Loucy (cell line): ENCODE measurements around the gene MYBBP1A.

Source experiments
- H2AFZ ChIP-seq: fragments of 200-600 bp; sonication (generic); 2 replicates; pipeline ENCODE4 v1.6.0; 2016; ENCODE audit warnings: antibody characterized with exemption, mild to moderate bottlenecking, low read length, moderate library complexity
- H3F3A ChIP-seq: fragments of 200-600 bp; 2 replicates; pipeline ENCODE4 v1.6.0; 2016; ENCODE audit warnings: antibody characterized with exemption, low read depth, mild to moderate bottlenecking
- H3K27me3 ChIP-seq: fragments of 200-600 bp; sonication (generic); 2 replicates; pipeline ENCODE4 v1.6.1; 2014; ENCODE audit warnings: low read length, mild to moderate bottlenecking; ENCODE audit not compliant: insufficient read depth, poor library complexity, severe bottlenecking
- H3K36me3 ChIP-seq: fragments of 200-600 bp; sonication (generic); 2 replicates; pipeline ENCODE4 v1.6.1; 2016; ENCODE audit warnings: low read length; ENCODE audit not compliant: insufficient read depth
- H3K4me1 ChIP-seq: fragments of 200-600 bp; sonication (generic); 2 replicates; pipeline ENCODE4 v1.5.1; 2014; ENCODE audit warnings: low read length, mild to moderate bottlenecking; ENCODE audit not compliant: insufficient read depth, poor library complexity, severe bottlenecking
- H3K4me2 ChIP-seq: fragments of 200-600 bp; sonication (generic); 2 replicates; pipeline ENCODE4 v1.6.0; 2014; ENCODE audit warnings: antibody characterized with exemption, low read length, low read depth, mild to moderate bottlenecking; ENCODE audit not compliant: poor library complexity, severe bottlenecking
- H3K4me3 ChIP-seq: fragments of 200-600 bp; sonication (generic); 2 replicates; pipeline ENCODE4 v1.5.1; 2014; ENCODE audit warnings: low read length, mild to moderate bottlenecking, mixed read lengths; ENCODE audit not compliant: poor library complexity, severe bottlenecking
- H3K79me2 ChIP-seq: fragments of 200-600 bp; sonication (generic); 2 replicates; pipeline ENCODE4 v1.6.1; 2014; ENCODE audit warnings: low read length; ENCODE audit not compliant: insufficient read depth
- H3K9ac ChIP-seq: fragments of 200-600 bp; sonication (generic); 2 replicates; pipeline ENCODE4 v1.6.0; 2014; ENCODE audit warnings: mild to moderate bottlenecking, low read depth, low read length, moderate library complexity; ENCODE audit not compliant: poor library complexity, severe bottlenecking
- H3K9me2 ChIP-seq: fragments of 200-600 bp; sonication (generic); replicated peaks from 2 replicates; pipeline ENCODE4 v1.6.1; 2016; ENCODE audit warnings: low read depth, low read length, mixed read lengths
- H3K9me3 ChIP-seq: fragments of 200-600 bp; sonication (generic); 2 replicates; pipeline ENCODE4 v1.6.1; 2014; ENCODE audit warnings: mild to moderate bottlenecking, antibody characterized with exemption, low read length, low read depth; ENCODE audit not compliant: insufficient read depth
- H4K20me1 ChIP-seq: fragments of 200-600 bp; sonication (generic); 2 replicates; pipeline ENCODE4 v1.6.0; 2014; ENCODE audit warnings: antibody characterized with exemption, low read length, mild to moderate bottlenecking; ENCODE audit not compliant: insufficient read depth, poor library complexity, severe bottlenecking
- EZH2phosphoT487 ChIP-seq: fragments of 200-600 bp; IDR thresholded peaks from 2 replicates; pipeline ENCODE4 v1.6.1; 2018; ENCODE audit warnings: antibody characterized with exemption, mild to moderate bottlenecking, moderate library complexity, borderline replicate concordance
- TF ChIP-seq, protein P1 (sequence below): fragments of 200-600 bp; sonication (generic); conservative IDR thresholded peaks from 2 replicates; pipeline ENCODE4 v1.5.1; 2014; ENCODE audit warnings: mild to moderate bottlenecking, antibody characterized with exemption, low read length

MYBBP1A gene

GRCh38 chr17:4540687-4541327 lies 14.4 kb downstream of the MYBBP1A start:
- Histone ChIP-seq H4K20me1 (no peaks in the 10 kb centered on the region), H3K4me3 (no peak overlapping the region), H3K9me2 (no peaks in the 10 kb centered on the region), H3K4me1 (no peaks in the 10 kb centered on the region), H2AFZ (no peak overlapping the region), H3K9me3 (no peaks in the 10 kb centered on the region), H3K79me2 (no peaks in the 10 kb centered on the region), H3K27me3 (no peaks in the 10 kb centered on the region), H3K9ac (no peak overlapping the region), H3K4me2 (no peak overlapping the region), H3K36me3 (peaks cover 12% of the 10 kb centered on the region; the same call in 1 of the 2 replicates), H3F3A (no peaks in the 10 kb centered on the region)
- TF ChIP-seq EZH2phosphoT487: no peak
- TF ChIP-seq, protein P1, sequence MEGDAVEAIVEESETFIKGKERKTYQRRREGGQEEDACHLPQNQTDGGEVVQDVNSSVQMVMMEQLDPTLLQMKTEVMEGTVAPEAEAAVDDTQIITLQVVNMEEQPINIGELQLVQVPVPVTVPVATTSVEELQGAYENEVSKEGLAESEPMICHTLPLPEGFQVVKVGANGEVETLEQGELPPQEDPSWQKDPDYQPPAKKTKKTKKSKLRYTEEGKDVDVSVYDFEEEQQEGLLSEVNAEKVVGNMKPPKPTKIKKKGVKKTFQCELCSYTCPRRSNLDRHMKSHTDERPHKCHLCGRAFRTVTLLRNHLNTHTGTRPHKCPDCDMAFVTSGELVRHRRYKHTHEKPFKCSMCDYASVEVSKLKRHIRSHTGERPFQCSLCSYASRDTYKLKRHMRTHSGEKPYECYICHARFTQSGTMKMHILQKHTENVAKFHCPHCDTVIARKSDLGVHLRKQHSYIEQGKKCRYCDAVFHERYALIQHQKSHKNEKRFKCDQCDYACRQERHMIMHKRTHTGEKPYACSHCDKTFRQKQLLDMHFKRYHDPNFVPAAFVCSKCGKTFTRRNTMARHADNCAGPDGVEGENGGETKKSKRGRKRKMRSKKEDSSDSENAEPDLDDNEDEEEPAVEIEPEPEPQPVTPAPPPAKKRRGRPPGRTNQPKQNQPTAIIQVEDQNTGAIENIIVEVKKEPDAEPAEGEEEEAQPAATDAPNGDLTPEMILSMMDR: no peak

DNA sequence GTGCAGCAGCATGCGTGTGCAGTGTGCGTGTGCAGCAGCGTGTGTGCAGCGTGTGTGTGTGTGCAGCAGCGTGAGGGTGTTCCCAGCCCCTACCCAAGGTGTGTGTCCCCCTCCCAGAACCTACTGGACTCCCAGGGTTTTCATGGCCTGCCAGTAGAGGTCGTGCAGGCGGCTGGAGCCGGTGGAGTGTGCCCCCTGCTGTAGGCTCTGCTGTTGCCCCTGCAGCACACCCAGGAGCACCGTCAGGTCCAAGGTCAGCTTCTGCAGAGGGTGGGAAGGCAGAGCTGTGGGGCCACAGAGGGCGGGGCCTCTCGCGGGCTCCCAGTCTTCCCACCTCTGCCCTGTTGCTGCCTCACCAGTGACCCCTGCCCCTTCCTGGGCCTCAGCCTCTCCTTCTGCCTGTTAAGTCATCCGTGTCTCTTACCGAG lies 14.9 kb downstream of the MYBBP1A start:
- no peaks in the 10 kb centered on the region for H3F3A ChIP-seq
- H3K9ac ChIP-seq: no peak overlapping the region
- H4K20me1 ChIP-seq: no peaks in the 10 kb centered on the region
- no peaks in the 10 kb centered on the region for H3K4me1 ChIP-seq
- H2AFZ ChIP-seq: no peak overlapping the region
- peaks cover 12% of the 10 kb centered on the region; the same call in 1 of the 2 replicates for H3K36me3 ChIP-seq
- H3K4me3 ChIP-seq: no peak overlapping the region
- no peaks in the 10 kb centered on the region for H3K9me3 ChIP-seq
- no peaks in the 10 kb centered on the region for H3K9me2 ChIP-seq
- H3K27me3 ChIP-seq: no peaks in the 10 kb centered on the region
- TF ChIP-seq, protein P1: peak; percentile 44
- no peak for TF ChIP-seq EZH2phosphoT487
- H3K79me2 ChIP-seq: no peaks in the 10 kb centered on the region
- no peak overlapping the region for H3K4me2 ChIP-seq

GRCh38 chr17:4539576-4540223 lies 15.5 kb downstream of the MYBBP1A start:
- H3K4me1 ChIP-seq: no peaks in the 10 kb centered on the region
- H4K20me1 ChIP-seq: no peaks in the 10 kb centered on the region
- no peaks in the 10 kb centered on the region for H3F3A ChIP-seq
- H3K36me3 ChIP-seq: peaks cover 12% of the 10 kb centered on the region; the same call in 1 of the 2 replicates
- no peak overlapping the region for H2AFZ ChIP-seq
- no peak overlapping the region for H3K4me2 ChIP-seq
- H3K9ac ChIP-seq: no peak overlapping the region
- no peak overlapping the region for H3K4me3 ChIP-seq
- H3K9me2 ChIP-seq: no peaks in the 10 kb centered on the region
- no peaks in the 10 kb centered on the region for H3K79me2 ChIP-seq
- no peak for TF ChIP-seq EZH2phosphoT487
- H3K9me3 ChIP-seq: no peaks in the 10 kb centered on the region
- H3K27me3 ChIP-seq: no peaks in the 10 kb centered on the region

- no peak for TF ChIP-seq EZH2phosphoT487
- TF ChIP-seq, protein P1: no peak
- H3F3A ChIP-seq: no peaks in the 10 kb centered on the region
- H3K36me3 ChIP-seq: peaks cover 12% of the 10 kb centered on the region; the same call in 1 of the 2 replicates
- H3K9me2 ChIP-seq: no peaks in the 10 kb centered on the region
- H4K20me1 ChIP-seq: no peaks in the 10 kb centered on the region
- H3K4me1 ChIP-seq: no peaks in the 10 kb centered on the region
- no peaks in the 10 kb centered on the region for H3K27me3 ChIP-seq
- H3K4me3 ChIP-seq: no peak overlapping the region
- no peak overlapping the region for H2AFZ ChIP-seq
- H3K79me2 ChIP-seq: no peaks in the 10 kb centered on the region
- H3K9me3 ChIP-seq: no peaks in the 10 kb centered on the region
- no peak overlapping the region for H3K9ac ChIP-seq
- no peak overlapping the region for H3K4me2 ChIP-seq
These were observed 16.2 kb downstream of the MYBBP1A start for GRCh38 chr17:4539025-4539424.
